ENCODE measurements around the gene PRKAA2. TPM values are rescaled to one million over a fixed set of nuclear protein-coding genes. Genes with fewer than 3 reads are reported as not detected.

Gene PRKAA2
- total RNA-seq, 1 donor from 2014 or later: 10.6 TPM

DNA sequence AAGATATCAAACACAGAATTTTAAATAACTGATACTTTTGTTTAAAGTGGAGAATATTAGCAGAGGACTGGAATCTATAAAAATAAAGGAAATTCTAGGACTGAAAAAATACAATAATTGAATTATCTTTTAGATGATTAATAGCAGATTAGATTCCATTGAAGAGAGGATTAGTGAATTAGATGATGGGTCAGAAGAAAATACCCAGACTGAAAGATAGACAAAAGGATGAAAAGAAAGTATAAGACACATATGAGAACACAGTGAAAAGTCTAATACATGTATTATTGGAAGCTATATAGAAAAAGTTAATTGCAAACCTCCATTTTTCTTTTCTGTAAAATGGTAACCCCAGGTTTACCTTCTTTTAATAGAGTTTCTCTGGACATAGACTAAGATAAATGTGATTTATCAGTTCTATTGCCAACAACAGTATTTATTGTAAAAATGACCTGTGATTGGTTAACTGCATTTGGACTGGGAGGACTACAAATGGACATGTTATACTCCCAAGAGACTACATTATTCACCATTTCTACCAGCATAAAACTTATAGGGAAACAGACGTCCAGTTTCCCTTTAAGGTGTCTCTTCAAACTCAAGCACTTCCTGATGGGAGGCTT is 11.0 kb downstream of the PRKAA2 start:
- no peak for DNase-seq

DNA sequence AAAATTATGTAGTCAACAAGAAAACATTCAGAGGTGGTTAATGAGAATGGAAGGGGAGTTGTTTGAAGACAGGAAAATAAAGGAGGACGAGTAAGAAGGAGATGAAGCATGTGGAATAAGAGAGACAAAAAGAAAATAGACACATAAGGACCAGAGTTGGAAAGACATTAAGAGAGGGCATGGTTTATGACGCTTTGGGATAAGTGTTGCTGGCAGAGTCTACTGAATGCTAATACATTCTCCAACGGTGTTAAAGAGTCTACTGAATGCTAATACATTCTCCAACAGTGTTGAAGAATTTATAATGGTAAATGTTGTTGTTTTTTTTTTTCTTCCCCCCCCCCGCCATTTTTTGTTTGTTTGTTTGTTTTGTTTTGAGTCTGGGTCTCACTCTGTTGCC is 13.1 kb downstream of the PRKAA2 start:
- no peak for DNase-seq

DNA sequence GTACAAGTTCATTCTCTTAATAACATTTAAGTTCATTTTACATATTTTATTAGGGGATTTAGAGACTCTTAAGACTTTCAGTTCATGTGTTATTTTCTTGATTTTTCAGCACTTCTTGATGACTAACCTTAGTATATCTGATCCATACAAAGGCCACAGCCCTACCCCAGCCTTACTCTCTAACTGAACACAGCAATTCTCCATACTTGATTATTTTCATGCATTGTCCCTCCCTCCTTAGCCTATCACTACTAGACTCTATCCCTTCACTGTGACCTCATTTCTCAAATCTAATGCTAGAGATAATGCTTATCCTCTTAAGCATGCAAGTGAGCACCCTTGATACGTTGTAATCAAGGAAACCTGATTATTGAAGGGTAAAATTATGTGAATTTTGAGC is 15.2 kb downstream of the PRKAA2 start:
- DNase-seq: no peak

DNA sequence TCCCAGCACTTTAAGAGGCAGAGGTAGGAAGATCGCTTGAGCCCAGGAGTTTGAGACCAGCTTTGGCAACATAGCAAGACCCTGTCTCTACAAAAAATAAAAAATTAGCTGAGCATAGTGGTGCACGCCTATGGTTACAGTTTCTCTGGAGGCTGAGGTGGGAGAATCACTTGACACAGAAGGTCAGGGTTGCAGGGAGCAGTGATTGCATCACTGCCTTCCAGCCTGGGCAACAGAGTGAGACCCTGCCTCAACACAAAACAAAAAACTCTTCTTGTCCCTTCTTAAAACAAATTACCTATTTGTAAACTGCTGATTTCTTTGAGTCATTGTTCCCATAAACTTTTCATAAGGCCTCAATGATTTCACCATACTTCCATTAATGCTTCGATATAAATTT is 18.7 kb downstream of the PRKAA2 start:
- DNase-seq: no peak

DNA sequence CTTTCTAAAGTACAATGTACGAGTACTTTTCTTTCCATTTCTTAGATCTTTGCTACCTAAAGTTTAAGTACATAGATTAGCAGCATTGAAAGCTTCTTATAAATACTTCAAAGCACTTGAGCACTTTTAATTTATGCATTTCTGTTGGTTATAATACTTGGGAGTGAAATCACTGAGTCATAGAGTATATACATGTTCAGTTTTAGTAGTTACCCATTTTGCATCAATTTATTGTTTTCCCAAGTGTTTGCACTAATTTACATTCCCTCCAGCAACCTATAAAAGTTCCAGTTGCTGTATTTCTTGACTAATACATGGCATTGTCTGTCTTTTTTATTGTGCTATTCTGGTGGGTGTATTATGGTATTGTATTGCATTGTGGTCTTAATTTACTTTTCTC is 20.3 kb downstream of the PRKAA2 start:
- DNase-seq: no peak

DNA sequence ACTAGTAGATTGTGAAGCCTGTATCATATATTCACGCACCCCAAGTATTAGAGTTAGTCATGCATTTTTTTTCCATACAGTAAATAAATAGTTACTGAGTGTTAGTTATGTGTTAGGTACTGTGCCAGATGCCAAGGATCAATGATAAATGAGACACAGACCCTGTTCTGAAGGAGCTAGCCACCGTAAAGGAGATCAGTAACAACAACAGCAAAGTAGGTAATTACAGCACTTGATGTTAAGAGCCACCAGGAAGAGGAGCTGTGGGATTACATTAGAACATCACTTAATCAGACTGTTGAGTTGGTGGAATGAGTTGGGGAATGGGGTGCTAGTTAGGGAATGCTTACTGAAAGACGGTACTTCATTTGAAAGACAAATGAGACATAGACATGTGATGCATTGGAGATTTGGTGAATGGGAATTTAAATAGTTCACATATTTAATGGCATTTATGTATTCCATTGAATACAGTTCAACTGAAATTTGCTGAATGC is 21.0 kb downstream of the PRKAA2 start:
- no peak for DNase-seq

DNA sequence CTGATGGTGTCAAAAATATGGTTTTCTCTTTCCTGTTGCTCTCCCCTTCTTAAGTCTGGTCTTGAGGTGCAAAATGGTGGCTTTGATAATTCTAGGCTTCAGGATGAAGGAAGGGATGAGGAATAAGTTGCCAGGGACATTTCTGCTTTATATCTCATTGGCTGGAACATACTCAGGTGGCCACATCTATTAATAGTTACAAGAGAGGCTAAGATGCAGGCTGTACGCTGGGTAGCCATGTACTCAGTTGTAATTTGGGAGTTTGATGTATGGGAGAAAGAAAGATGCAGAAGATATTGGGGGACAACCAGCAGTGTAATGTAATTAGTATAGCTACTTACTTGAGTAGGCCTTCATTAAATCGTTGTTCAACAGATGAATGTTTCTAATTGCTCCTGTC is 25.2 kb downstream of the PRKAA2 start:
- no peak for DNase-seq

DNA sequence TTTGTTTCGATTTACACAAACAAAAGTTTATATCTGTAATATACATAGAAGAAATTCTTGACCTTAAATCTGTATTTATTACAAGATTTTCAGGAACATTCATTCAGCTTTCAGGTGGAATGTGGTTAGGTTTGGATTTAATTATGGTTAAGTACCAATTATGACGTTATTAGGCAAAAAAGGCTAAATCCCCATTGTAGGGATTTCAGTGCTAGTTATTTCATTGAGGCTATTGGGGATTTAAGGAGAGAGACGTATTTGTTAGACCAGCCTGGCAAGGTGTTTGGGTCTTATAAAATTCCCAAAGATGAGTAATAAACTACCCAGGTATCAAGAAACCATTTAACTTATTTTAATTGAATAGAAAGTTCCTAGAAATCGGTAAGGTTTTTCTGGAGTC is 26.0 kb downstream of the PRKAA2 start:
- DNase-seq: no peak

DNA sequence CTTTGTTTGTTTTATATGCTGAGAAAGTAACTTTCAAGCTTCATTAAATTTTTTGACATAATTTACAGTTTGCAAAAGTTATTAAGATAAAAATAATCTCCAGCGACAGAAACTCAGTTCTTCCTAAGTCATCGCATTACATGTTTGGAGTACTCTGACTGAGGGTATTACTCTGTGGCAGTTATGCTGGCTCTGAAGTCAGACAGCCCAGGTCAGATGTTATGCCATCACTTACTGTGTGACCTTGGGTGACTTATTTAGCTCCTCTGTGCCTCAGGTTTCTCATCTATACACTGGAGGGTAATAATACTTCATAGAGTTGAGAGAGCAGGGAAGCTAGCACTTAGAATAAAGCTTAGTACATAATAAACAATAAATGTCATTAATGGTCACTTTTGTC is 26.4 kb downstream of the PRKAA2 start:
- no peak for DNase-seq

DNA sequence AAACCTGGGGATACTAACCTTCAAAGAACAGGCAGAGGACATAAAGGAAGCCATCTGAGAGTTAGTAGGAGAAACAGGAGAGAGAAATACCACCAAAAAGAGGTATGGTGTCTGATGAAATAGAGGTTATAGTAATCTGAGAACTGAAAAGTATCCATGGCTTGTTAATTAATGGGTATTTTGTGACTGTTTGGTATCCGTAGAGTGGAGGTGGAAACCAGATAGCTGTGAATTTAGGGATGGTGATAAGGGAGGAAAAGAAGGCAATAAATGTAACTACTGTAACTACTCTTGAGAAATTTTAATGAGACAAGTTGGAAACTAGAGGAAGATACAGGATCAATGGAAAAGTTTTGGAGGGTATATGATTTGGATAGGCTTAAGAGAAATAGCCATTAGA is 27.5 kb downstream of the PRKAA2 start:
- DNase-seq: no peak

DNA sequence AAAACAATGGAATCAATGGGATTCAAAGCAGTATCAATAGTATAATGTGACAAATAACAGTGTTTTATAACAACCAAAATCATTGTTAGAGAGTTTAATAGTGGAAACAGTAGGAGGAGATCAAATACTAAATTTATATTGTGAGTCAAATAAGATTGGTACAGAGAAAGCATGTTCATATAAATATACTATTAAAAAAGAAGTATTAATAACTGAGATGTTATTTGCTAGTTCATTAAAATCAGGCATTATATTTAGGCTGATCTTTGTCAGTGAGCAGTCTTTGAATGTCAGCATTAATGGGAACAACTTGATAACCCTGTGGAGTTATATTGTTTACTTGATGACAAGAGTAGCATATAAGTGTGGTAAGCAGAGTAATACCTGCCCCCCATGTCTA is 30.6 kb downstream of the PRKAA2 start:
- DNase-seq: no peak

DNA sequence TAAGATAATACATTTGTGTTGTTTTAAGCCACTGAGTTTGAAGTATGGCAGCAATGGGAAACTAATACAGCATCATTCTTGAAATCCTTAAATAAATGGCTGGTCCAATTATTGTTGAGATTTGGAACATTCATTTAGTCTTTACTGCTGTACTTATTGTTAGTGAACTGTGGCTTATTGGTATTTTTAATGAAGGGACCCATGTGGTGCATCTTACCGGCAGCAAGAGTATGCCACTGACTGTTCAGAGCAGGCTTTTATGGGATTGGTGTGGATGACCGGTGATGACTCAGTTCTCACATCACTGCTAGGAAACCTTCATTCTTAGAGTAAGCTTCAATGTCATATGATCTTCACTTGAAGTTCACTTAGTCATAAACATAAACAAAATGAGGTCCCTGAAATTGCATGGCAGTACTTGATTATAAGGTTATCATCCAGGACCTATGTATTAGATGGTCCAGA is 31.5 kb downstream of the PRKAA2 start:
- DNase-seq: no peak

DNA sequence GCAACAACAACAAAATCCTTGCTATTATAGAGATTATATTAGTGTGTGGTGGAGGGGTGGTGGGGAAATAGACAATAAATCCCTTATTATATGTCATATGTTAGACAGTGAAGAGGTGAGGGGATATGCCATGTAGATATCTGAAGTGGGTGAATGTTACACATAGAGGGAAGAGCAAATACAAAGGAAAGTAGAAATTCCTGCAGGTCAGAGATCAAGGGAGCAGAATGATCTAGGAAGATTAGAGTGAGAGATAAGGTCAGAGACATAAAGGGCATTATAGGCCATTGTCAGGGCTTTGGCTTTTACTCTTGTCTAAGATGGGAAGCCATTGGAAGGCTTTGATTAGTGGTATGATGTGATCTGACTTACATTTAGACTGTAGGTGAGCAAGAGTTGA is 38.5 kb downstream of the PRKAA2 start:
- no peak for DNase-seq

DNA sequence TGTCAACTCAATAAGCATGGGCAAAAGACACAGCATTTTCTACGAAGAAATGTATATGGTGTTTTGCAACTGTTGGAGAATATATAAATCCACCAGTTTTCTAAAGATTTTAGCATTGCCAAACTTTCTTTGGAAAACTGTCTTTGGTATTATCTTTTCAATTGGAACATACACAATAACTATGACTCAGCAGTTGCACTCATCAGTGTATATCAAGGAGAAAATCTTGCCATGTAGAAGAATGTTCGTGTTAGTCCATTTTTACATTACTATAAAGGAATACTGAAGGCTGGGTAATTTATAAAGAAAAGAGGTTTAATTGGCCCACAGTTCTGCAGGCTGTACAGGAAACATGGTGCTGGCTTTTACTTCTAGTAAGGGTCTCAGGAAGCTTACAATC is 41.1 kb downstream of the PRKAA2 start:
- no peak for DNase-seq

DNA sequence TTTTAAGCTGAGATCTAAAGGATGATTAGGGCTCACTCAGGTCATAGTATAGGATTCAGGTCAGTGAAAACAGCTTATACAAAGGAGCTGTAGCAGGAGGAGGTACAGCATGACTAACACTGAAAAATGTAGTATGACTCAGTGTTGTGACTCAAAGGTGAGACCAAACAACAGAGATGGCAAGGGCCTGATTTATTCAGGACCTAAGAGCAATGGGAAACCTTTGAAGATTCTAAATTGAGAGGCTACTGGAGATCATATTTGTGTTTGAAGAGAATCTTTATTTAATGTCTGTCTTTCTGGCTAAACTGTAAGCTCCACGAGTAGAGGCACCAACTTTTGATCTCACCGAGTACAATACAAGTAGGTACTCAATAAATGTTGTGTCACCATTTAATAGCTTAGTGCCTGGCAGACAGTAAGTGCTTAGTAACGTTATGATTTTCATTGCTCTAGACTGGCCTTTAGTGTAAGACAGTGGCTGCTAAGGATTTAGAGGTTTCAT is 43.5 kb downstream of the PRKAA2 start:
- DNase-seq: no peak

DNA sequence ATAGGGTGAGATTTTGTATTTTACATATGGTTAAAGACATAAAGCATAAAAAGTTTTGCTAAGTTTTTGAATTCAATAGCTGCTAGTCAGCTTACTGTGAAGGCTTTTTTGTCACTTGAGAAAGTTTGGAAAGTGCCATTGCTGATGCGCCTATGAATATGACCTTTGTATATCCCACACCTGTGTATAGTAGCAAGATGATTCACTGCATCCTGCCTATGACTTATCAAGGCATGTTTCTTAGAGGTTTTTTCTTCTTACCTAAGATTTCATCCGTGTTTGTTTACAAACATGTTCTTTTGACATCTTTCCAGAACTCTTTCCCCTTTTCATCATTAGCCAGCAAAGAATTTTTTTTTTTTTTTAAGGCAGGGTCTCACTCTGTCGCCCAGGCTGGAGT is 51.5 kb downstream of the PRKAA2 start:
- DNase-seq: no peak

DNA sequence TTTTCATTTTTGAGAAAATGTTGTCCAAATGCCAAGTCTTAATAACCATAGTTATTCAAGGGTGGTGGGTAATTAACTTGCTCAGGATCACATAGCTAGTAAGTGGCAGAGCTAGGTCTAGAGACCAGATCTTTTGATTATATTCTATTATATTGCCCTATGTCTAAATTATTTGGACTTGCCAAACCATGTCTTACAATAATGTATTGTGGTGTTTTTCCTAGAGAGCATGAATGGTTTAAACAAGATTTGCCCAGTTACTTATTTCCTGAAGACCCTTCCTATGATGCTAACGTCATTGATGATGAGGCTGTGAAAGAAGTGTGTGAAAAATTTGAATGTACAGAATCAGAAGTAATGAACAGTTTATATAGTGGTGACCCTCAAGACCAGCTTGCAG is 58.6 kb downstream of the PRKAA2 start:
- DNase-seq: no peak

DNA sequence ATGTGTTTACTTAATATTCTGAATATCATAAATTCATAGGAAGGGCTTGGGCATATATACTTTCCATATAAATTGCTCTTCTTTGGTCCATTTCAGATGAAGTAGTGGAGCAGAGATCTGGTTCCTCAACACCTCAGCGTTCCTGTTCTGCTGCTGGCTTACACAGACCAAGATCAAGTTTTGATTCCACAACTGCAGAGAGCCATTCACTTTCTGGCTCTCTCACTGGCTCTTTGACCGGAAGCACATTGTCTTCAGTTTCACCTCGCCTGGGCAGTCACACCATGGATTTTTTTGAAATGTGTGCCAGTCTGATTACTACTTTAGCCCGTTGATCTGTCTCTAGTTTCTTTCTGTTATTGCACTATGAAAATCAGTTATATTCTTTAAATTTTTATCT is 62.3 kb downstream of the PRKAA2 start:
- no peak for DNase-seq

DNA sequence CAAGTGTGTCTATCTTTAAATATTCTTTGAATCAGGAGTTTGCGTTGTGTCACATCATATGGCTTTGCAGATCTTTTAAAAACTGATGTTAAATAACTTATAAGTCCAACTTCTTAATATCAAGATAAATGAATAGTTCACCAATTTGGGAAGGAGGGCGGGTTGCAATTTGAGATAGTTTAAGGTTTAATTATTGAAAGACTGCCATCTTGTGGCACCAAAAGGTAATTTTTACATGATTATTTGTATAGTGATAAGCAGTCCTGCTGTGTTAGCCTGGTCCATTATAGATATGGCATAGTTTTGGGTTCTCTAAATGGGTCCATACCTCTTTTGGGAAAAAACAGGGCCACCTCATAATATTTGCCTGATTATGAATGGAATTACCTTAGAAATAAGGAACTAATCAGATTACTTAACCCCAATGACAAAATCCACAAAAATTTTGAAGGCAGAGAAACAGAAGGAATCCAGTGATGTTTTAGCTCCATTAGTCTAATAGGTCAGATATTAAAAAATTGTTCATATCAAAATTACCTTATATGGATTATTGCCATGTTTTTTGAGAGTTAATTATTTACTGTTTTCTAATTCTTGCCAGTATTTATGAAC is 64.3 kb downstream of the PRKAA2 start:
- peak; percentile 28 for DNase-seq

DNA sequence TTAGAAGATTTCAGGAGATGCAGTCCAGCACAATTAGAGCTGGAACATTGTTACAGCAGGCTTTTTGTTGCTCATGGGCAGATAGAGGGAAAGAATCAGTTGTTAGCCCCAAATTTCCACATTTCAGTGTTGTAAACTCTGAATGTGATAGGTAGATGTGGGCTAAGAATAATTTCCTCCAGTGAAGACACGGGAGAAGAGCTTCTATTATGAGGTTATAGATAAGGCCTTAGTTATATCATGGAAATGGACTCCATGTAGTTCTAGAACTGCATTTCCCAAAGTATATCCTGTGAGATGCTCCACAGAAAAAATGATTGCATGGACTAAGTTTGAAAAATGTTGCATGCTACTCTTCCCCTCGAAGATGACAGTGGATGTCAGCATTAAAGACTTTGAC is 64.9 kb downstream of the PRKAA2 start:
- DNase-seq: no peak

DNA sequence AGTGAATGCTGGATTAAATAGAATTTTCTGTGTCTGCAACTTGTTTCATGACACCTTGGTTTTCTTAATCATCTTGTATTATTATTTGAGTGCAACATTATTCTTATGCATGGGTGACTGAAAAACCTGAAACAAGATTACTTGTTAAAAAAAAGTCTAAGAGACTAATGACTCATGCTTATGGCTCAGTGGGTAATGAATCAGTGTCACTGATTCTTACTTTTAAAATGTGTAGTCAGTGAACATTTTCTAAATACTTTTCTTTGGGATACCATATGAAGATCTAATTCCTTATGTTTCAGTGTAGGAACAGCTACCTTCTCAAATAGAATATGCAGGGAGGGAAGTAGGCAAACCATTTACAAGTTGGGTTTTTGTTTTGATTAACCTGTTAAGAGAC is 65.5 kb downstream of the PRKAA2 start:
- no peak for DNase-seq

DNA sequence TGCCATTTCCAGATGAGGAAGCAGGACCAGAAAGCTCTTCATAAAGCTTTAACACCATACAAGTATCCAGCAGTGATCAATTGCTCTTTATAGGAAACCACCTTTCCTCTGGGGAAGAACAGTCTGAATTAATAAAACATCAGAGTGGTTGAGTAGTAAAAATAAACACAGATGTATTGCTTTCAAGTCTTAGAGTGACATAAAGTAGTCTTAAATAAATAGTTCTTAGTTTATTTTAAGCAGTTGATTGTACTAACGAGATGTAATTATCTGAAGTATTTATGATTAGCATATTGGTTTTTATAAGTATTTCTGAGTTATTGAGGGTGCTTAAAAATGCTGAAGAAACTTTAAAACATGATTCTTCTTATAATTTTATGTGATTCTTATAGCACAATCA is 67.0 kb downstream of the PRKAA2 start:
- no peak for DNase-seq

DNA sequence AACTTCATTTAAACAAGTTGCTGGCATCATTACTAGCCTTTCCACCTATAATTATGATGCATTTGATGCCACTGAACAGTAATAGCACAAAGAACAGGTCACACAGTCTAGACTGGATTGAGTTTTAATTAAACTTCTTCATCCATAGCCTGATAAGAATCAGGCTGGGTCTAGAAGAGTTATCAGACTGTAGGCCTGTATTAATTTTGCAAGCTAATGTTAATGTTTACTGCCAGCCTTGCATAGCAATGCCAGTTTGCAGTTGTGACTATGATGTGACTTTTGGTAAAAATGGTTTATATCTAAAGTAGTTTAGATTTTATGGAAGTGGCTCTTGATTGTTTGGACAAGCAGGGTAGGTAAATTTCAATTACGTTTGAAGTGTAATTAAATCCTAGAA is 68.0 kb downstream of the PRKAA2 start:
- DNase-seq: no peak

DNA sequence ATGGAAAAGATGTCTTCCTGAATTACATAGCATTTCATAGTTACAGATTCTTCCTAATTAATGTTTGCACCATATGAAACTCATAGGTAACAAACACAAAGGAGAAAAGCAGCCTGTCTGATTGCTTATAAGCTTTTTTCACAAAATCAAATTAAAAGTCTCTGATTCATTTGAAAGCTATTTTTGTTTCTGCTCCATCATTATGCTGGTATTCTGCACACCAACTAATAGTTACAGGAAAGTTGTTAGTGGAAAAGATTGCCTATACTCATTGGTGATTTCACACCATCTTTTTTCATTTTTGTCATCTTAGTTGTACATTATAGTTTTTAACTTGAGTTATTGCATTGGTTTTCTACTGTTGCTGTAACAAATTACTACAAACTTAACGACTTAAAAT is 70.0 kb downstream of the PRKAA2 start:
- DNase-seq: no peak
